Esophagus squamous epithelium (tissue), 5 donors: ENCODE measurements around the gene NDUFS4. TPM values are rescaled to one million over a fixed set of nuclear protein-coding genes. Genes with fewer than 3 reads are reported as not detected.
"Not testable (repeated sequence)": the region's sequence is repeated elsewhere in the genome, so short reads cannot be mapped to it uniquely, and the experiment has no call there.

ENCODE experiments used
- DNase-seq: peaks from one replicate; lab custom pipeline; 2025; lab: John Stamatoyannopoulos, UW
- H3K27ac ChIP-seq, 4 donors: fragments of 200-600 bp; sonication (generic); one replicate each; pipeline ENCODE4 v1.5.1; 2016 to 2019; ENCODE audit warnings: mild to moderate bottlenecking in 1 of 4
- H3K27me3 ChIP-seq, 4 donors: fragments of 200-600 bp; sonication (generic); 1 replicate in 3 of 4; 2 replicates in 1 of 4; pipeline versions ENCODE4 v1.5.1 to v1.6.0; 2017 to 2021; ENCODE audit warnings: antibody characterized with exemption in 1 of 4
- H3K36me3 ChIP-seq, 3 donors: fragments of 200-600 bp; sonication (generic); one replicate each; pipeline ENCODE4 v1.5.1; 2016 to 2019
- H3K4me1 ChIP-seq, 3 donors: fragments of 200-600 bp; sonication (generic); one replicate each; pipeline ENCODE4 v1.5.1; 2017 to 2019
- H3K4me3 ChIP-seq, 4 donors: fragments of 200-600 bp; sonication (generic); 1 replicate in 3 of 4; 2 replicates in 1 of 4; pipeline ENCODE4 v1.5.1; 2016 to 2019; ENCODE audit warnings: mild to moderate bottlenecking in 2 of 4, moderate library complexity in 1 of 4
- H3K9me3 ChIP-seq, 3 donors: fragments of 200-600 bp; sonication (generic); one replicate each; pipeline ENCODE4 v1.5.1; 2016 to 2019
- CTCF ChIP-seq, 6 experiments: fragments of 450-650 bp in 4 of 6; fragments of 200-600 bp in 2 of 6; sonication (generic) in 2 of 6; IDR thresholded peaks; one replicate each; pipeline ENCODE4 v1.5.1; 2016 to 2019; ENCODE audit warnings: antibody characterized with exemption in 6 of 6, mild to moderate bottlenecking in 4 of 6, moderate library complexity in 4 of 6
- POLR2A ChIP-seq, 4 donors: fragments of 450-650 bp; IDR thresholded peaks; one replicate each; pipeline ENCODE4 v1.6.1; 2017; ENCODE audit warnings: antibody characterized with exemption in 4 of 4, mild to moderate bottlenecking in 4 of 4, moderate library complexity in 3 of 4
- WGBS, 2 donors: methylation state at CpG; one replicate each; pipeline ENCODE4 v1.1.5; 2018; 5-methylcytosine and 5-hydroxymethylcytosine counted together
- intact Hi-C: fragments of 100-400 bp; cut with DNase I; formaldehyde crosslinking; loops from one replicate; pipeline ENCODE4 v1.15.0; 2022
- total RNA-seq, 4 donors: library from RNA; depleted of rRNA; stranded (reverse); fragments of >200 nt; gene quantifications; one replicate each; pipeline ENCODE4 v1.1.0, GENCODE V29; 2016
- donor health status: DM: yes; HTN: yes; CAD: no.

The NDUFS4 gene
- total RNA-seq, 4 donors from 2014 or later, result 70.8 to 129 (median 89.8) TPM

GRCh38 chr5:53541859-53542258 lies 18.6 kb upstream of the NDUFS4 start:
- WGBS, 2 donors, result 89 to 100% methylated on average over 2 of the region's 2 CpGs
- no peaks in the 10 kb centered on the region for H3K27me3 ChIP-seq
- no peak for DNase-seq
- H3K9me3 ChIP-seq, result no peaks in the 10 kb centered on the region
- intact Hi-C loops, result no loop called here
- TF ChIP-seq POLR2A (IDR thresholded peaks at IDR 0.05) (no peak), CTCF (IDR thresholded peaks at IDR 0.05) (no peak)
- H3K36me3 ChIP-seq, result no peaks in the 10 kb centered on the region
- H3K4me3 ChIP-seq, result no peak overlapping the region
- H3K27ac ChIP-seq, result no peak overlapping the region
- no peaks in the 10 kb centered on the region for H3K4me1 ChIP-seq

- intact Hi-C loops, result no loop called here
- WGBS, 2 donors, result 53 to 71% methylated on average over 2 of the region's 2 CpGs
- H3K27me3 ChIP-seq, result no peaks in the 10 kb centered on the region
- no peaks in the 10 kb centered on the region for H3K9me3 ChIP-seq
- no peaks in the 10 kb centered on the region for H3K4me1 ChIP-seq
- no peak overlapping the region for H3K27ac ChIP-seq
- no peak for DNase-seq
- no peaks in the 10 kb centered on the region for H3K36me3 ChIP-seq
- TF ChIP-seq CTCF (IDR thresholded peaks at IDR 0.05) (no peak), POLR2A (IDR thresholded peaks at IDR 0.05) (no peak)
- H3K4me3 ChIP-seq, result no peak overlapping the region
Measured at GRCh38 chr5:53542926-53543325, 17.5 kb upstream of the NDUFS4 start.

- TF ChIP-seq POLR2A (IDR thresholded peaks at IDR 0.05) (no peak), CTCF (IDR thresholded peaks at IDR 0.05) (no peak)
- no peak for DNase-seq
- Histone ChIP-seq H3K27ac (no peak overlapping the region), H3K9me3 (no peaks in the 10 kb centered on the region), H3K36me3 (no peaks in the 10 kb centered on the region), H3K4me1 (no peaks in the 10 kb centered on the region), H3K27me3 (no peaks in the 10 kb centered on the region), H3K4me3 (no peak overlapping the region)
- WGBS, 2 donors, result 71 to 85% methylated on average over 2 of the region's 2 CpGs
- intact Hi-C loops, result no loop called here
Measured at GRCh38 chr5:53543401-53543800, 17.0 kb upstream of the NDUFS4 start.

- no peaks in the 10 kb centered on the region for H3K36me3 ChIP-seq
- no peaks in the 10 kb centered on the region for H3K27me3 ChIP-seq
- intact Hi-C loops, result no loop called here
- DNase-seq, result no peak
- H3K4me3 ChIP-seq, result no peak overlapping the region
- 35 to 42% methylated on average over 2 of the region's 2 CpGs for WGBS, 2 donors
- TF ChIP-seq POLR2A (IDR thresholded peaks at IDR 0.05) (no peak), CTCF (IDR thresholded peaks at IDR 0.05) (no peak)
- H3K27ac ChIP-seq, result no peak overlapping the region
- H3K9me3 ChIP-seq, result no peaks in the 10 kb centered on the region
- H3K4me1 ChIP-seq, result no peaks in the 10 kb centered on the region
Measured at GRCh38 chr5:53545744-53546143, 14.7 kb upstream of the NDUFS4 start.

- H3K36me3 ChIP-seq, result no peaks in the 10 kb centered on the region
- H3K27ac ChIP-seq, result no peak overlapping the region
- 87 to 89% methylated on average over 4 of the region's 4 CpGs for WGBS, 2 donors
- intact Hi-C loops, result no loop called here
- TF ChIP-seq POLR2A (IDR thresholded peaks at IDR 0.05) (no peak), CTCF (IDR thresholded peaks at IDR 0.05) (no peak)
- H3K4me3 ChIP-seq, result no peak overlapping the region
- DNase-seq, result no peak
- H3K27me3 ChIP-seq, result no peaks in the 10 kb centered on the region
- no peaks in the 10 kb centered on the region for H3K4me1 ChIP-seq
- H3K9me3 ChIP-seq, result no peaks in the 10 kb centered on the region
Measured at GRCh38 chr5:53547226-53547625, 13.2 kb upstream of the NDUFS4 start.

GRCh38 chr5:53548501-53548900 lies 11.9 kb upstream of the NDUFS4 start:
- H3K4me3 ChIP-seq, H3K27ac ChIP-seq, intact Hi-C loops, H3K4me1 ChIP-seq, DNase-seq, H3K36me3 ChIP-seq, H3K27me3 ChIP-seq, H3K9me3 ChIP-seq: not testable (repeated sequence)
- 89 to 91% methylated on average over 7 of the region's 7 CpGs for WGBS, 2 donors
